Tibial nerve (tissue), 4 donors: ENCODE data around the gene SSTR4. TPM values are rescaled to one million over a fixed set of nuclear protein-coding genes. Genes with fewer than 3 reads are reported as not detected.

ENCODE experiments used
- DNase-seq, 2 donors: peaks; one replicate each; pipeline ENCODE4 v3.0.0-alpha.2; 2019; ENCODE audit warnings: low spot score in 2 of 2
- H3K27ac ChIP-seq, 4 donors: fragments of 200-600 bp; sonication (generic) in 3 of 4; one replicate each; pipeline ENCODE4 v1.5.1; 2017 to 2019; ENCODE audit warnings: mild to moderate bottlenecking in 1 of 4
- H3K27me3 ChIP-seq, 2 donors: fragments of 200-600 bp; sonication (generic) in 1 of 2; one replicate each; pipeline versions ENCODE4 v1.5.1 to v1.6.0; 2017 to 2019
- H3K36me3 ChIP-seq, 3 donors: fragments of 200-600 bp; sonication (generic); one replicate each; pipeline ENCODE4 v1.5.1; 2018 to 2019
- H3K4me1 ChIP-seq, 4 donors: fragments of 200-600 bp; sonication (generic) in 3 of 4; one replicate each; pipeline ENCODE4 v1.5.1; 2017 to 2019
- H3K4me3 ChIP-seq, 4 donors: fragments of 200-600 bp; sonication (generic) in 3 of 4; one replicate each; pipeline ENCODE4 v1.5.1; 2017 to 2019; ENCODE audit warnings: mild to moderate bottlenecking in 1 of 4, moderate library complexity in 1 of 4
- H3K9me3 ChIP-seq, 4 donors: fragments of 200-600 bp; sonication (generic) in 3 of 4; one replicate each; pipeline ENCODE4 v1.5.1; 2017 to 2019
- EP300 ChIP-seq, 2 donors: sonication (generic); formaldehyde crosslinking; IDR thresholded peaks; one replicate each; pipeline ENCODE4 v1.6.1; 2017; ENCODE audit warnings: antibody characterized with exemption in 2 of 2, mild to moderate bottlenecking in 1 of 2
- POLR2A ChIP-seq, 2 donors: fragments of 450-650 bp; IDR thresholded peaks; one replicate each; pipeline ENCODE4 v1.6.1; 2017; ENCODE audit warnings: antibody characterized with exemption in 2 of 2, mild to moderate bottlenecking in 2 of 2, moderate library complexity in 2 of 2
- WGBS, 2 donors: methylation state at CpG; one replicate each; pipeline ENCODE4 v1.1.5; 2018; 5-methylcytosine and 5-hydroxymethylcytosine counted together
- total RNA-seq, 4 donors: library from RNA; depleted of rRNA; stranded (reverse); fragments of >200 nt; gene quantifications; one replicate each; pipeline ENCODE4 v1.1.0, GENCODE V29; 2016
- TF ChIP-seq, protein P1 (sequence below), 5 experiments: fragments of 200-600 bp in 3 of 5; fragments of 450-650 bp in 2 of 5; sonication (generic) in 3 of 5; IDR thresholded peaks; one replicate each; pipeline ENCODE4 v1.5.1; 2016 to 2019; ENCODE audit warnings: antibody characterized with exemption in 5 of 5, mild to moderate bottlenecking in 3 of 5, moderate library complexity in 2 of 5

SSTR4 gene
- total RNA-seq, 4 donors from 2014 or later: not detected

GRCh38 chr20:23033918-23034317 lies 1.2 kb upstream of the SSTR4 start:
- Histone ChIP-seq H3K27me3 (peaks cover 0 to 24% of the 10 kb centered on the region in 2 donors), H3K27ac (no peak overlapping the region), H3K4me3 (no peak overlapping the region), H3K9me3 (no peaks in the 10 kb centered on the region), H3K4me1 (peaks cover 0 to 4% (median 0%) of the 10 kb centered on the region in 4 donors), H3K36me3 (no peaks in the 10 kb centered on the region)
- DNase-seq: no peak
- WGBS, 2 donors: 89 to 91% methylated on average over 3 to 4 of the region's 4 CpGs
- TF ChIP-seq POLR2A (IDR thresholded peaks at IDR 0.05) (no peak), EP300 (IDR thresholded peaks at IDR 0.05) (no peak)
- TF ChIP-seq, protein P1, sequence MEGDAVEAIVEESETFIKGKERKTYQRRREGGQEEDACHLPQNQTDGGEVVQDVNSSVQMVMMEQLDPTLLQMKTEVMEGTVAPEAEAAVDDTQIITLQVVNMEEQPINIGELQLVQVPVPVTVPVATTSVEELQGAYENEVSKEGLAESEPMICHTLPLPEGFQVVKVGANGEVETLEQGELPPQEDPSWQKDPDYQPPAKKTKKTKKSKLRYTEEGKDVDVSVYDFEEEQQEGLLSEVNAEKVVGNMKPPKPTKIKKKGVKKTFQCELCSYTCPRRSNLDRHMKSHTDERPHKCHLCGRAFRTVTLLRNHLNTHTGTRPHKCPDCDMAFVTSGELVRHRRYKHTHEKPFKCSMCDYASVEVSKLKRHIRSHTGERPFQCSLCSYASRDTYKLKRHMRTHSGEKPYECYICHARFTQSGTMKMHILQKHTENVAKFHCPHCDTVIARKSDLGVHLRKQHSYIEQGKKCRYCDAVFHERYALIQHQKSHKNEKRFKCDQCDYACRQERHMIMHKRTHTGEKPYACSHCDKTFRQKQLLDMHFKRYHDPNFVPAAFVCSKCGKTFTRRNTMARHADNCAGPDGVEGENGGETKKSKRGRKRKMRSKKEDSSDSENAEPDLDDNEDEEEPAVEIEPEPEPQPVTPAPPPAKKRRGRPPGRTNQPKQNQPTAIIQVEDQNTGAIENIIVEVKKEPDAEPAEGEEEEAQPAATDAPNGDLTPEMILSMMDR (IDR thresholded peaks at IDR 0.05): no peak

DNA sequence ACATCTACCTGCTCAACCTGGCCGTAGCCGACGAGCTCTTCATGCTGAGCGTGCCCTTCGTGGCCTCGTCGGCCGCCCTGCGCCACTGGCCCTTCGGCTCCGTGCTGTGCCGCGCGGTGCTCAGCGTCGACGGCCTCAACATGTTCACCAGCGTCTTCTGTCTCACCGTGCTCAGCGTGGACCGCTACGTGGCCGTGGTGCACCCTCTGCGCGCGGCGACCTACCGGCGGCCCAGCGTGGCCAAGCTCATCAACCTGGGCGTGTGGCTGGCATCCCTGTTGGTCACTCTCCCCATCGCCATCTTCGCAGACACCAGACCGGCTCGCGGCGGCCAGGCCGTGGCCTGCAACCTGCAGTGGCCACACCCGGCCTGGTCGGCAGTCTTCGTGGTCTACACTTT lies 619 bp downstream of the SSTR4 start:
- peaks cover 0 to 24% of the 10 kb centered on the region in 2 donors for H3K27me3 ChIP-seq
- 93 to 97% methylated on average over 40 to 41 of the region's 41 CpGs for WGBS, 2 donors

GRCh38 chr20:23036371-23036770 lies 1.3 kb downstream of the SSTR4 start:
- H3K4me3 ChIP-seq: no peak overlapping the region
- peaks cover 0 to 24% of the 10 kb centered on the region in 2 donors for H3K27me3 ChIP-seq
- 92 to 95% methylated on average over 11 of the region's 11 CpGs for WGBS, 2 donors
- no peak for TF ChIP-seq POLR2A (IDR thresholded peaks at IDR 0.05)
- TF ChIP-seq EP300 (IDR thresholded peaks at IDR 0.05): no peak
- TF ChIP-seq, protein P1 (IDR thresholded peaks at IDR 0.05): no peak
- no peak for DNase-seq
- H3K4me1 ChIP-seq: peaks cover 0 to 4% (median 0%) of the 10 kb centered on the region in 4 donors
- no peaks in the 10 kb centered on the region for H3K9me3 ChIP-seq
- no peak overlapping the region for H3K27ac ChIP-seq
- no peaks in the 10 kb centered on the region for H3K36me3 ChIP-seq

More for the DNA sequence above, 619 bp downstream of the SSTR4 start:
- no peaks in the 10 kb centered on the region for H3K9me3 ChIP-seq
- H3K36me3 ChIP-seq: no peaks in the 10 kb centered on the region
- no peak overlapping the region for H3K4me3 ChIP-seq
- DNase-seq: no peak
- H3K27ac ChIP-seq: no peak overlapping the region
- peaks cover 0 to 4% (median 0%) of the 10 kb centered on the region in 4 donors for H3K4me1 ChIP-seq
- TF ChIP-seq POLR2A (IDR thresholded peaks at IDR 0.05): no peak
- TF ChIP-seq, protein P1 (IDR thresholded peaks at IDR 0.05): no peak
- TF ChIP-seq EP300 (IDR thresholded peaks at IDR 0.05): no peak

- DNase-seq: no peak
- Histone ChIP-seq H3K4me3 (no peak overlapping the region), H3K36me3 (no peaks in the 10 kb centered on the region), H3K9me3 (no peaks in the 10 kb centered on the region), H3K4me1 (peaks cover 0 to 4% (median 0%) of the 10 kb centered on the region in 4 donors), H3K27ac (no peak overlapping the region), H3K27me3 (peaks cover 0 to 24% of the 10 kb centered on the region in 2 donors)
- 33 to 44% methylated on average over 3 of the region's 3 CpGs for WGBS, 2 donors
- no peak for TF ChIP-seq EP300 (IDR thresholded peaks at IDR 0.05)
- TF ChIP-seq, protein P1 (IDR thresholded peaks at IDR 0.05): no peak
Measured at GRCh38 chr20:23037017-23037481, 1.9 kb downstream of the SSTR4 start.

DNA sequence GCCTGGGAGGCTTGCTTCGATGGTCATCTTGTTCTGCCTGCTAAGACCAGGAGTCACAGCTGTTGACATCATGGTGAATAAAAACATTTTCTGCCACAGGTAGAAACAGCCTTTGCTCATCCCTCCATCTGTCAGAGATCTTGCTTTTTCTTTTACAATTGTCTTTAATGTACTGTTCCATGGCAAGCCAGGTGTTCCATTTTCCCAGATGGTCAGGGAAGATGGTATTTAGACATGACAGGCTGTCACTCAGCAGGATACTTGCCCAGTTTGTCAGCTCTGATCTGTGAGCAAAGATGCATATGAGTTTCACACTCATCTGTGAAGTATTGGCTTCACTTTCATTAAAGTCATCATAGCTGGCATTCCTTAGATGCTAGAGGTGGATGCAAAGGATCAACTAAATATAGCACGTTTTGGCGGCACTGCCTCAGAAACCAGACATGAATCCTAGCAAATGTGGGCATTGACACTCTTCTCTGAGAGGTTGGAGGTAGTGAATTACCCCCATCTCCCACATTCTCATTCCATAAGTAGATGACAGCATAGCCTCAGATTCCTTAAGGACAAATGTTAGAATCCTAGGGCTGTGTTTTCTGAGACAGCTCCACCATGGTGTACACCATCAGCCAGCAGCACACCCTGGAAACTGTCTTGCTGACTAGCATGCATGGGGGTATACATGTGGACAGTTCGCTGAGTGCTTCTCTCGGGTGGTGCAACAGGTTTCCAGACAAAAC lies 4.2 kb downstream of the SSTR4 start:
- Histone ChIP-seq H3K36me3 (no peaks in the 10 kb centered on the region), H3K9me3 (no peaks in the 10 kb centered on the region), H3K27ac (no peak overlapping the region), H3K4me3 (no peak overlapping the region), H3K27me3 (peaks cover 0 to 19% of the 10 kb centered on the region in 2 donors), H3K4me1 (peaks cover 0 to 4% (median 0%) of the 10 kb centered on the region in 4 donors)
- 88 to 92% methylated on average over 5 of the region's 5 CpGs for WGBS, 2 donors
- TF ChIP-seq POLR2A (IDR thresholded peaks at IDR 0.05): no peak
- TF ChIP-seq, protein P1 (IDR thresholded peaks at IDR 0.05): no peak
- TF ChIP-seq EP300 (IDR thresholded peaks at IDR 0.05): no peak
- DNase-seq: no peak
